Stimulated activated CD8-positive, alpha-beta memory T cell treated with anti-CD3 and anti-CD28 coated beads, Interleukin-12 subunit alpha, Interleukin-12 subunit beta, amount 100 ng/mL, for 1 hour (primary cell): Measurements from ENCODE around the gene LRRC37A3.
"Not testable (repeated sequence)": the region's sequence is repeated elsewhere in the genome, so short reads cannot be mapped to it uniquely, and the experiment has no call there.

Source experiments
- DNase-seq: peaks from one replicate; pipeline ENCODE4 v3.0.0-alpha.2; 2020; ENCODE audit warnings: low read depth

Gene LRRC37A3

DNA sequence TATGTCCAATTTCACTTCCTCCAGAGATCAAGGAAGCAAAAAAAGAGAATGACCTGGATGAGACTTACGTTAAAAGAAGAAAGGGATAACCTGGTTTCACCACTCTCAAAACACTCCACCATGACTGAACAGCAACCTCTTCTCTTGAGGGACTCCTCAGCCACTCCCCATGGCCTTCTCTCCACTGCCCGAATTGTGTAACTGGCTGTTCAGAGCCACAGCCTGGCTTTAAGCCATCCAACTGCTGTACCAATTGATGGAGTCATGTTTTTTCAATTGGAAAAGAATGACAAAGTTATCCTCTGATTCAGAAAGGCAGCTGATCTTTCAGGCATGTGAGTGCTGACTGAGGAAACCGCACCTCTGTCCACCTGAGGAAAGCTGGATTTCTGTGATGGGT lies 85.2 kb downstream of the LRRC37A3 start:
- DNase-seq = not testable (repeated sequence)

DNA sequence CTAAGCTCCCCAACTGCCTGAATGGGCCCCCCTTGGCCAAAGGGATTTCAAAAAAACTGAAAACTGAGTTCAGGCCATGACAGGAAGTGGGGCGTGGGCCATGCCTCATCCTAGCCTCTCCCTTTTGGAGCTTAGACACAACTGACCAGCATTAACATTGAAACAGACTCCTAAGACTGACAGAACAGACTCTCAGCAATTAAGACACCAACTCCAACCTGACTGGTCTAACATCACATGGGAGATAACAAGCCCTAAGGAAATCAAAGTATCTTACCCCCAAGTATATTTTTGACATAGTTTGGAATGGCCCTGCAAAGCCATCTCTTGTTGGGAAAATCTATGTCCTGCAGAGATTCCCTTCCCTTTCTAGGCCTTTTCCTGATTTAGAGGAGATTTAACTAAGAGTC lies 88.6 kb downstream of the LRRC37A3 start:
- DNase-seq = not testable (repeated sequence)

DNA sequence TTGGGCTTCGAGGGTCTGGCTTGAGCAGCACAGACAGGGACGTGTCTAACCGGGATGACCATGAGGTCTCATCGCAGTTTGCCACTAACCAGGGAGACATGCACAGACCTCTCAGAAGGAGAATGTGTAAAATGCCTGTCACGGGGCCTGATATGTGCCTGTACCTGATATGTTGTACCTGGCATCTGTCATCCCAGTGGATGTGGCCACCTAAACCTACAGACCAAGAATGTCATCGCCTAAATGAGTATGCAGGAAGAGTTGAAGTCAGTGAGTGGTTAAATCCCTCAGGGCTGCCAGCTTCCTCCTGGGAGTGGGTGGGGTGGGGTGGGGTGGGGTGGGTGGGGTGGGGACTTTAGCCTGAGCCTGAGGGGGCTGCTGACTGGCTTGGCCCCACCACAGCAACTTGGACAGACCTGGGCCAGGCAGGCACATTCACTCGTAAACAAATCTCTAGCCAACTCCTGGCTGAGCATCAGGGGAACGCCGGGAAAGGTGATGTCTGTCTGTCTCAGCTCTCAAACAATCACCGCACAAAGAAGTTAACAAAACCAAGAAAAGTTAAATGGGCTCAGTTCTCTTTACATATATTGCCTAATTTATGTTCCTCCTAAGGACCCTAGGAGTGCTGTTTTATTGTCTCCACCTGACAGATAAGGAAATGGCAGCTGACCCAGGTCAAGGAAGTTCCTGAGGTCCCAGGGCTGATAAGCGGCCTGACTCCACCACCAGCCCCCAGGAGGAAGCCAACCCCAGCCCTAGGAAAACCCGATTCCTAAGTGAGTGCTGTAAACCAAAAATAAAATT lies 89.3 kb downstream of the LRRC37A3 start:
- DNase-seq = not testable (repeated sequence)

DNA sequence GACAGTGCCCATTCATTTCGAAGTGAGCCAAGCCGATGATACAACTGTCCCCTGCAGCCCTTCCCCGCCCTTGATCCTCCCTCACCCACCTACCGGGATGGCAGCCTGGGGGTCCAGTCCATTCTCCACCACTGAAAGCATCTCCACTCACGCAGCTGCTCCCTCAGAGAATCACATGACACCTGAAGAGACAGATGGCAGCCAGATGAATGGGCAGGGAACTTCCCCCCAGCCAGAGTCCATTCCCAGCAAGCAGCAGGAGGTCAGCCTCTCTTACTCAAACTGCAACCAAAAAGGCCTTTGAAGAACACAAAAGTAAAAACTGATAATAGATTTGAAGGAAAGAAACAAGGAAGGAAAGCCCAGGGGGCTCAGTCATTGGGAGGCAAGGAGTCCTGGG lies 90.2 kb downstream of the LRRC37A3 start:
- not testable (repeated sequence) for DNase-seq

DNA sequence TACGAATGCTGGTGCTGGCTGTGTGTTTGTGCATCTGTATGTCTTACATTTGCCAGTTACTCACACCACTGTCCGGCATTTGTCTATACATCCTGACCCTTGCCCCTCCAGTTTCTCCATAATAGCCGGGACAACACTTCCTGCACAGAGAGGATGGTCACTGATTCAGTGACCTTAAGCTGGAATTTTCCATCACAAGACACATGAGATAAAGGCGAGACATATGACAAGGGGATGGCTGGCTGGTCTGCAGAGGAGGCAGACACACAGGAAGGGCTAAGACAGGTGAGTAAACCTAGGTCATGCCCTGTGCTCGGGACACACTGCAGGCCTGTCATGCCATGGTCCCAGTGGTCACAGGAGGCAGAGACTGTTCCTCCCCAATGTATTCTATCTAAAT lies 100.4 kb downstream of the LRRC37A3 start:
- not testable (repeated sequence) for DNase-seq

DNA sequence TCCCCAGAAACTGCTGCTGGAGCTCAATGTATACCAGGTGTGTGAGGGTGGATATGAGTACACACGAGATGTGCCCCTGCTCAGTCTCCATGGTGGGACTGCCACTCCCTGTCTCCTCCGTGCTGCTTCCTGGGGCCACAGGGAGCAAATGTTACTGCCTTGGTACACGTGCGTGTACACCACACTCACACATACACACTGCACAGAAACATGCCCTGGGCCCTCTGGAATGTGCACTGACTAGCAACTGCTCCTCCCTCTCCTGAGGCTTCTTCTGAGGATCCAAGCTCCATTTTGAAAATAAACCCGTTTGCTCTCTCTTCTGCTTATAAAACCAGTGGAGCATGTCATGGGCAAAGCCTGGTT lies 103.5 kb downstream of the LRRC37A3 start:
- not testable (repeated sequence) for DNase-seq

DNA sequence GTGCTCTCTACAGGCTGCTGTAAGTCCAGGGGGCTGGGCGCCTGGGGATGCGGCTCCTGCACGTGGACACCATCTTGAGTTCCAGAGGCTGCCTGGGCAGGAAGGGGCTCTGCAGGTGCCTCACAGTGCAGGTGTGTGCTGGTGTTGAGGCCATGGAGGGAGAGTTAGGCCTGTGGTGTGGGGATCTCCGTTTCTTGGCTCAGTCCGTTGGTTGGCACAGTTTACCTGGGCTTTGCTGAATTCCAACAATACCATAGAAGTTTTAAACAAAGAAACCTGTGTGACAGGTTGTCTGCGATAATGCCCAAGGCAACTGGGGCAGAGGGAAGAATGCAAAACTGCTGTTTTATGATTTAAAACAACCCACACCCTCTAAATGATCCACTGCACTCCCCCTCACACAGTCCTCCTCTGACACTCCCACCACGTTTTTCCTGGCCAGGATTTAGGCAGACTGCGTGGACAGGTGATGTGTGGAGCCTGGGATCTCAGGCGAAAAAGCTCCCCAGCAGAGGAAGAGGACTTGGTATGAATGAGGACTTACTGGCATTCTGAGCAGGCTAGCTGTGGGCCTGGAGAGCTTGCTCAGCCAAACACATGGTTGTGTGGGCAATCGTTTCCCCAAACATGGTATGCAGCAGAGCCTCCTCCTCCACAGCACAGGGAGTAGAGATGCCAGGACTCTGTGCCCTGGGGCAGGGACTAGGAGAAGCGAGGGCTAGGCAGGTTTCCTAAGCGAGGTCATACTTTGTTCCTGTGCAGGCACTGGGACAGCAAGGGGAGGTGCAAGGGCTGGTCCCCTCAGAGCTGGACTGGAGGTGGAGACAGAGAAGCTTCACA lies 104.1 kb downstream of the LRRC37A3 start:
- DNase-seq = not testable (repeated sequence)

DNA sequence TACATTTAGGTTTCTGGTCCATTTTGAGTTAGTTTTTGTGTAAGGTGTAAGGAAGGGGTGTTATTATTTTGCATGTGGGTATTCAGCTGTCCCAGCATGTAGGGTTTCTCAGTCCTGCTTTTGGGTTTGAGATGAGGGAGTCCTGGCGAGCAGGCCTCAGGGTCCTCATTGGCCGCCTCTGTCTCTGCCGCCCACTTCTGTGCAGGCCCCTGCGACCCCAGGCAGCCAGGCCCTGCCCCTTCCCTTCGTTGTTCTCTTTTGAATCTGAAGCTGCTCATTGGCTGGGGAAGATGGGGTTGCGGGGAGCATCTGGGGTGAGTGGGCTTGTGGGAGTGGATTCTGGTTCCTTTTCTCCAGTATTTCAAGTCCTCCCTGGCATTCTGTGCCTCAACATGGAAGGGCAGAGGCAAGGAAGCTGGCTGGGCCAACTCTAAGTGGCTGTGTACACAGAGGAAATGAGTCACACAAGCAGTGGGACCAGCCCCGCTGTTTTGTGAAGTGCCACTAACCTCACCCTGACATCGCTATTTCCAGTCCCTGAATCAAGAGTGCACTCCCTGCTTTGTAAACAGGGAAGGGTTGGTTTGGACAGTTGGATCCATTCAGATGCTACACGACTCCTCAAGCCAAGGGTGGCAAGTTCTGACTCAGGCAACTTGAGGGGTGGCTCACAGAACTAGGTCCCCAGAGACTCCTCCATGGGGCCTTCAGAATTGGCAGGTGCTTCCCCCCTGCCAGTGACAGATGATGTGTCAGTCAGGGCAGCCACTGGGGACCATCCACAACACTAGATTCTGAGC lies 110.9 kb downstream of the LRRC37A3 start:
- peak; percentile 27 for DNase-seq
